Measurements from ENCODE around the gene TRAK1.

The TRAK1 gene

GRCh38 chr3:42179110-42179725 is 88.1 kb downstream of the TRAK1 start:
- Histone ChIP-seq H2AFZ (ENCODE audit: low read depth, low read length) (no peak overlapping the region), H3K27me3 (ENCODE audit: insufficient read depth, low read length) (no peaks in the 10 kb centered on the region), H3K4me3 (ENCODE audit: low read length) (no peak overlapping the region), H3K36me3 (ENCODE audit: insufficient read depth, low read length) (peaks cover 4% of the 10 kb centered on the region), H3K4me1 (ENCODE audit: insufficient read depth, low read length) (peaks cover 51% of the 10 kb centered on the region), H3K9me3 (ENCODE audit: low read length) (no peaks in the 10 kb centered on the region)

GRCh38 chr3:42180901-42181300 is 89.7 kb downstream of the TRAK1 start:
- no peak overlapping the region for H2AFZ ChIP-seq (ENCODE audit: low read depth, low read length)
- peaks cover 12% of the 10 kb centered on the region for H3K36me3 ChIP-seq (ENCODE audit: insufficient read depth, low read length)
- no peak overlapping the region for H3K4me3 ChIP-seq (ENCODE audit: low read length)
- H3K9me3 ChIP-seq (ENCODE audit: low read length): no peaks in the 10 kb centered on the region
- H3K4me1 ChIP-seq (ENCODE audit: insufficient read depth, low read length): peaks cover 47% of the 10 kb centered on the region
- H3K27me3 ChIP-seq (ENCODE audit: insufficient read depth, low read length): no peaks in the 10 kb centered on the region

GRCh38 chr3:42182555-42182954 is 91.4 kb downstream of the TRAK1 start:
- Histone ChIP-seq H3K4me1 (ENCODE audit: insufficient read depth, low read length) (peaks cover 41% of the 10 kb centered on the region), H3K9me3 (ENCODE audit: low read length) (no peaks in the 10 kb centered on the region), H3K4me3 (ENCODE audit: low read length) (no peak overlapping the region), H3K27me3 (ENCODE audit: insufficient read depth, low read length) (no peaks in the 10 kb centered on the region), H2AFZ (ENCODE audit: low read depth, low read length) (no peak overlapping the region), H3K36me3 (ENCODE audit: insufficient read depth, low read length) (peaks cover 21% of the 10 kb centered on the region)

GRCh38 chr3:42183991-42184632 is 93.0 kb downstream of the TRAK1 start:
- no peaks in the 10 kb centered on the region for H3K27me3 ChIP-seq (ENCODE audit: insufficient read depth, low read length)
- no peak overlapping the region for H3K4me3 ChIP-seq (ENCODE audit: low read length)
- H3K36me3 ChIP-seq (ENCODE audit: insufficient read depth, low read length): peaks cover 24% of the 10 kb centered on the region
- H2AFZ ChIP-seq (ENCODE audit: low read depth, low read length): no peak overlapping the region
- H3K9me3 ChIP-seq (ENCODE audit: low read length): no peaks in the 10 kb centered on the region
- H3K4me1 ChIP-seq (ENCODE audit: insufficient read depth, low read length): peaks cover 26% of the 10 kb centered on the region

GRCh38 chr3:42184651-42185443 is 93.7 kb downstream of the TRAK1 start:
- H3K4me1 ChIP-seq (ENCODE audit: insufficient read depth, low read length): peaks cover 19% of the 10 kb centered on the region
- no peaks in the 10 kb centered on the region for H3K27me3 ChIP-seq (ENCODE audit: insufficient read depth, low read length)
- H3K36me3 ChIP-seq (ENCODE audit: insufficient read depth, low read length): peaks cover 25% of the 10 kb centered on the region
- no peaks in the 10 kb centered on the region for H3K9me3 ChIP-seq (ENCODE audit: low read length)
- no peak overlapping the region for H3K4me3 ChIP-seq (ENCODE audit: low read length)
- H2AFZ ChIP-seq (ENCODE audit: low read depth, low read length): no peak overlapping the region

- H2AFZ ChIP-seq (ENCODE audit: low read depth, low read length): no peak overlapping the region
- H3K27me3 ChIP-seq (ENCODE audit: insufficient read depth, low read length): no peaks in the 10 kb centered on the region
- H3K36me3 ChIP-seq (ENCODE audit: insufficient read depth, low read length): peaks cover 29% of the 10 kb centered on the region
- no peak overlapping the region for H3K4me3 ChIP-seq (ENCODE audit: low read length)
- H3K9me3 ChIP-seq (ENCODE audit: low read length): no peaks in the 10 kb centered on the region
- peaks cover 18% of the 10 kb centered on the region for H3K4me1 ChIP-seq (ENCODE audit: insufficient read depth, low read length)
These were observed 96.8 kb downstream of the TRAK1 start for GRCh38 chr3:42187936-42188335.

GRCh38 chr3:42188376-42188775 is 97.2 kb downstream of the TRAK1 start:
- Histone ChIP-seq H2AFZ (ENCODE audit: low read depth, low read length) (no peak overlapping the region), H3K36me3 (ENCODE audit: insufficient read depth, low read length) (peaks cover 33% of the 10 kb centered on the region), H3K27me3 (ENCODE audit: insufficient read depth, low read length) (no peaks in the 10 kb centered on the region), H3K9me3 (ENCODE audit: low read length) (no peaks in the 10 kb centered on the region), H3K4me3 (ENCODE audit: low read length) (no peak overlapping the region), H3K4me1 (ENCODE audit: insufficient read depth, low read length) (peaks cover 14% of the 10 kb centered on the region)

- Histone ChIP-seq H3K4me1 (ENCODE audit: insufficient read depth, low read length) (peaks cover 7% of the 10 kb centered on the region), H3K27me3 (ENCODE audit: insufficient read depth, low read length) (no peaks in the 10 kb centered on the region), H3K36me3 (ENCODE audit: insufficient read depth, low read length) (peaks cover 39% of the 10 kb centered on the region), H3K4me3 (ENCODE audit: low read length) (no peak overlapping the region), H2AFZ (ENCODE audit: low read depth, low read length) (no peak overlapping the region), H3K9me3 (ENCODE audit: low read length) (no peaks in the 10 kb centered on the region)
These were observed 97.9 kb downstream of the TRAK1 start for GRCh38 chr3:42189001-42189460.

GRCh38 chr3:42189736-42190135 is 98.6 kb downstream of the TRAK1 start:
- Histone ChIP-seq H3K4me1 (ENCODE audit: insufficient read depth, low read length) (peaks cover under 1% of the 10 kb centered on the region), H2AFZ (ENCODE audit: low read depth, low read length) (no peak overlapping the region), H3K9me3 (ENCODE audit: low read length) (no peaks in the 10 kb centered on the region), H3K4me3 (ENCODE audit: low read length) (no peak overlapping the region), H3K36me3 (ENCODE audit: insufficient read depth, low read length) (peaks cover 42% of the 10 kb centered on the region), H3K27me3 (ENCODE audit: insufficient read depth, low read length) (no peaks in the 10 kb centered on the region)

GRCh38 chr3:42190701-42191442 is 99.7 kb downstream of the TRAK1 start:
- Histone ChIP-seq H3K4me1 (ENCODE audit: insufficient read depth, low read length) (no peaks in the 10 kb centered on the region), H3K27me3 (ENCODE audit: insufficient read depth, low read length) (no peaks in the 10 kb centered on the region), H3K9me3 (ENCODE audit: low read length) (no peaks in the 10 kb centered on the region), H3K36me3 (ENCODE audit: insufficient read depth, low read length) (peaks cover 49% of the 10 kb centered on the region), H3K4me3 (ENCODE audit: low read length) (no peak overlapping the region), H2AFZ (ENCODE audit: low read depth, low read length) (no peak overlapping the region)

- Histone ChIP-seq H3K4me3 (ENCODE audit: low read length) (no peak overlapping the region), H3K4me1 (ENCODE audit: insufficient read depth, low read length) (no peaks in the 10 kb centered on the region), H3K36me3 (ENCODE audit: insufficient read depth, low read length) (peaks cover 53% of the 10 kb centered on the region), H3K27me3 (ENCODE audit: insufficient read depth, low read length) (no peaks in the 10 kb centered on the region), H2AFZ (ENCODE audit: low read depth, low read length) (no peak overlapping the region), H3K9me3 (ENCODE audit: low read length) (no peaks in the 10 kb centered on the region)
These were observed 100.2 kb downstream of the TRAK1 start for GRCh38 chr3:42191443-42191747.

GRCh38 chr3:42192334-42193200 is 101.4 kb downstream of the TRAK1 start:
- H3K27me3 ChIP-seq (ENCODE audit: insufficient read depth, low read length): no peaks in the 10 kb centered on the region
- peaks cover 52% of the 10 kb centered on the region for H3K36me3 ChIP-seq (ENCODE audit: insufficient read depth, low read length)
- no peaks in the 10 kb centered on the region for H3K9me3 ChIP-seq (ENCODE audit: low read length)
- no peak overlapping the region for H2AFZ ChIP-seq (ENCODE audit: low read depth, low read length)
- no peak overlapping the region for H3K4me3 ChIP-seq (ENCODE audit: low read length)
- H3K4me1 ChIP-seq (ENCODE audit: insufficient read depth, low read length): no peaks in the 10 kb centered on the region
